ENCODE data around the gene RAB40C. TPM values are rescaled to one million over a fixed set of nuclear protein-coding genes. Genes with fewer than 3 reads are reported as not detected.
A peak's percentile ranks its signal among the peaks of the same experiment; 100 is the strongest.

The RAB40C gene
- total and polyA plus RNA-seq, 9 of the 15 experiments (the other 6 are each of a cell fraction or from before 2014, with no cell fraction given): 0.17 to 23.4 (median 8.7) TPM

DNA sequence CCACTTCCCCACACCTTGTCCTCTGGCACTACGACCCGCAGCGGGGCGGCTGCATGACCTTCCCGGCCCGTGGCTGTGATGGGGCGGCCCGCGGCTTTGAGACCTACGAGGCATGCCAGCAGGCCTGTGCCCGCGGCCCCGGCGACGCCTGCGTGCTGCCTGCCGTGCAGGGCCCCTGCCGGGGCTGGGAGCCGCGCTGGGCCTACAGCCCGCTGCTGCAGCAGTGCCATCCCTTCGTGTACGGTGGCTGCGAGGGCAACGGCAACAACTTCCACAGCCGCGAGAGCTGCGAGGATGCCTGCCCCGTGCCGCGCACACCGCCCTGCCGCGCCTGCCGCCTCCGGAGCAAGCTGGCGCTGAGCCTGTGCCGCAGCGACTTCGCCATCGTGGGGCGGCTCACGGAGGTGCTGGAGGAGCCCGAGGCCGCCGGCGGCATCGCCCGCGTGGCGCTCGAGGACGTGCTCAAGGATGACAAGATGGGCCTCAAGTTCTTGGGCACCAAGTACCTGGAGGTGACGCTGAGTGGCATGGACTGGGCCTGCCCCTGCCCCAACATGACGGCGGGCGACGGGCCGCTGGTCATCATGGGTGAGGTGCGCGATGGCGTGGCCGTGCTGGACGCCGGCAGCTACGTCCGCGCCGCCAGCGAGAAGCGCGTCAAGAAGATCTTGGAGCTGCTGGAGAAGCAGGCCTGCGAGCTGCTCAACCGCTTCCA, 43.6 kb downstream of the RAB40C start (continued):
- TF ChIP-seq, protein P1, sequence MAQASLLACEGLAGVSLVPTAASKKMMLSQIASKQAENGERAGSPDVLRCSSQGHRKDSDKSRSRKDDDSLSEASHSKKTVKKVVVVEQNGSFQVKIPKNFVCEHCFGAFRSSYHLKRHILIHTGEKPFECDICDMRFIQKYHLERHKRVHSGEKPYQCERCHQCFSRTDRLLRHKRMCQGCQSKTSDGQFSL (CRISPR knock-in tag; IDR thresholded peaks at IDR 0.05): no peak
- TF ChIP-seq, protein P1 (tag; IDR thresholded peaks at IDR 0.05): no peak
- TF ChIP-seq, protein P2, sequence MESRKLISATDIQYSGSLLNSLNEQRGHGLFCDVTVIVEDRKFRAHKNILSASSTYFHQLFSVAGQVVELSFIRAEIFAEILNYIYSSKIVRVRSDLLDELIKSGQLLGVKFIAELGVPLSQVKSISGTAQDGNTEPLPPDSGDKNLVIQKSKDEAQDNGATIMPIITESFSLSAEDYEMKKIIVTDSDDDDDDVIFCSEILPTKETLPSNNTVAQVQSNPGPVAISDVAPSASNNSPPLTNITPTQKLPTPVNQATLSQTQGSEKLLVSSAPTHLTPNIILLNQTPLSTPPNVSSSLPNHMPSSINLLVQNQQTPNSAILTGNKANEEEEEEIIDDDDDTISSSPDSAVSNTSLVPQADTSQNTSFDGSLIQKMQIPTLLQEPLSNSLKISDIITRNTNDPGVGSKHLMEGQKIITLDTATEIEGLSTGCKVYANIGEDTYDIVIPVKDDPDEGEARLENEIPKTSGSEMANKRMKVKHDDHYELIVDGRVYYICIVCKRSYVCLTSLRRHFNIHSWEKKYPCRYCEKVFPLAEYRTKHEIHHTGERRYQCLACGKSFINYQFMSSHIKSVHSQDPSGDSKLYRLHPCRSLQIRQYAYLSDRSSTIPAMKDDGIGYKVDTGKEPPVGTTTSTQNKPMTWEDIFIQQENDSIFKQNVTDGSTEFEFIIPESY (CRISPR knock-in tag; IDR thresholded peaks at IDR 0.05): peak; percentile 88
- peak; percentile 26 for TF ChIP-seq POLR2G (IDR thresholded peaks at IDR 0.05; ENCODE audit: low read depth, low read length)
- peak; percentile 25; the same call in 1 of the 2 replicates for TF ChIP-seq RBFOX2 (IDR thresholded peaks at IDR 0.05; ENCODE audit: low read depth, low read length)
- TF ChIP-seq CHD4 (IDR thresholded peaks at IDR 0.05; ENCODE audit: insufficient read depth, insufficient replicate concordance, low read depth, low read length, poor library complexity, severe bottlenecking): no peak
- TF ChIP-seq STAT5A (IDR thresholded peaks at IDR 0.05; ENCODE audit: borderline replicate concordance, low read length): no peak
